ENCODE measurements around the gene PLEKHH3.

GRCh38 chr17:42669977-42670788 is 6.6 kb downstream of the PLEKHH3 start:
- TF ChIP-seq EZH2 (IDR thresholded peaks at IDR 0.05) (no peak), CTCF (IDR thresholded peaks at IDR 0.05 in 2 of 3, conservative IDR thresholded peaks at IDR 0.05 in 1 of 3; ENCODE audit: borderline replicate concordance in 1 of 3, insufficient read depth in 1 of 3, low read depth in 2 of 3, low read length in 2 of 3) (no peak), TCF7L2 (IDR thresholded peaks at IDR 0.05; ENCODE audit: borderline replicate concordance, extremely low read depth, insufficient read depth, insufficient read length) (no peak), RAD21 (IDR thresholded peaks at IDR 0.05; ENCODE audit: low read depth) (no peak), CEBPB (IDR thresholded peaks at IDR 0.05; ENCODE audit: low read depth) (no peak), YY1 (IDR thresholded peaks at IDR 0.05; ENCODE audit: extremely low read depth, insufficient replicate concordance, low read depth, low read length) (no peak), SIN3A (IDR thresholded peaks at IDR 0.05; ENCODE audit: low read depth) (no peak), ATF3 (IDR thresholded peaks at IDR 0.05) (no peak), MAX (IDR thresholded peaks at IDR 0.05) (no peak), POLR2A (IDR thresholded peaks at IDR 0.05; ENCODE audit: borderline replicate concordance, extremely low read depth, insufficient read depth, insufficient read length) (no peak), FOSL1 (IDR thresholded peaks at IDR 0.05; ENCODE audit: low read depth) (no peak)

Data from HCT116 (cell line).